HG02571 (cell line): Measurements from ENCODE around the gene PFKM.
"Not testable (repeated sequence)": the region's sequence is repeated elsewhere in the genome, so short reads cannot be mapped to it uniquely, and the experiment has no call there.

ENCODE experiments used
- ATAC-seq: cut with Tn5 transposase; IDR thresholded peaks from one replicate; pipeline ENCODE4 v1.9.1; 2021; ENCODE audit warnings: mild to moderate bottlenecking, moderate library complexity; ENCODE audit not compliant: unreplicated experiment

Gene PFKM

DNA sequence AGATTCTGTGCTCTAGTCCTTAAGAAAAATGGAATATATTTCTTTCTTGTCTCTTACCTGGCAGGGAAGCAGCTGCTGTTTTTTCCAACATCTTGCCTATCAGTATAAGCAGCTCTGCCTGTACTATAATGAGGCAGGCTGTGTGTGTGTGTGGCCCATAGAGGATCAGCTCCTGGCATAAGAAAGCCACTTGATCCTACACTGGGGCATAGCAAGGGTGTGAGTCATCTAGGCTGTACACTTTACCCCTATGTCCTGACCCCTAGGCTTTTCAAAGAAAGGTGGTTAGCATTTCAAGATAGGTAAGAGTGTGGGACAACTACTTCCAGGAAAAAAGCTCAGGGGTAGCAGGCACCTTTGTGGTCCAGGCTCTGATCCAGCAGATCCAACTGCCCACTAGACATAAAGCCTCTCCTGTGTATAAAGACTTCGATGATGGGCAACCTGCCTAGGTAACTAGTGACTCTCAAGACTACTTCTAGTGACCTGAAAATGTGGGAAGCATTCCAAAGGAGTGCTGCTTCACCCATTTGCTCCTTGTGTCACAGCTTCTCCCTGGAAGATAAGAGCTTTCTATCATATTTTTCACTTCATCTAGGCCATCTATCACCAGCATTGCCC, 8.4 kb upstream of the PFKM start:
- no peak for ATAC-seq

DNA sequence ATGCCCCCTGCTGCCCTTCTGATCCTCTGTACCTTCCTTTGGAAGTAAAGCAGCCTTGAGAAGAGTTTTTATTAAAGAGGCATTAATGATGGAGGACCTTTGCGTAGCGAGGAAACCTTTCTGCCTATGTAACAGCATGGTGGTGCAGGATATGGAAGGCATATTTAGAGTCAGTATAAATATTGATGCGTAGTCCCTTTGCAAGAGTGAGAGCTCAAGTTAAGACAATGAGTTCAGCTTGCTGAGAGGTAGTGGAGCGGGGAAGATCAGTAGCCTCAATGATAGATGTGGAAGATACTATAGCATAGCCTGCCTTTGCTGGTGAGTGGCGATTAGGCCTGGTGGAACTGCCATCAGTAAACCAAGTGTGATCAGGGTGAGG, 7.9 kb upstream of the PFKM start:
- ATAC-seq: not testable (repeated sequence)

DNA sequence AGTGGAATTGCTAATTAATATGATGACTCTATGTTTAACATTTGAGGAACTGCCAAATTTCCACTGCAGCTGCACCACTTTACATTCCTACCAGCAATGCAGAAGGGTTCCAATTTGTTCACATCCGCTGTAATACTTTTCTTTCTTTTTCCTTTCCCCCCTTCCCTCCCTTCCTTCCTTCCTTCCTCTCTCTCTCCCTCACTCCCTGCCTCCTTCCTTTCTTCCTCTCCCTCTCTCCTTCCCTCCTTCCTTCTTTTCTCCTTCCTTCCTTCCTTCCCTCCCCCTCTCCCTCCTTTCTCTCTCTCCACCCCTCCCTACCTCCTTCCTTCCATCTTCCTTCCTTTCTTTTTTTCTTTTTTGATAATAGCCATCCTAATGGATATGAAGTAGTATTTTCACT, 3.2 kb upstream of the PFKM start:
- no peak for ATAC-seq

DNA sequence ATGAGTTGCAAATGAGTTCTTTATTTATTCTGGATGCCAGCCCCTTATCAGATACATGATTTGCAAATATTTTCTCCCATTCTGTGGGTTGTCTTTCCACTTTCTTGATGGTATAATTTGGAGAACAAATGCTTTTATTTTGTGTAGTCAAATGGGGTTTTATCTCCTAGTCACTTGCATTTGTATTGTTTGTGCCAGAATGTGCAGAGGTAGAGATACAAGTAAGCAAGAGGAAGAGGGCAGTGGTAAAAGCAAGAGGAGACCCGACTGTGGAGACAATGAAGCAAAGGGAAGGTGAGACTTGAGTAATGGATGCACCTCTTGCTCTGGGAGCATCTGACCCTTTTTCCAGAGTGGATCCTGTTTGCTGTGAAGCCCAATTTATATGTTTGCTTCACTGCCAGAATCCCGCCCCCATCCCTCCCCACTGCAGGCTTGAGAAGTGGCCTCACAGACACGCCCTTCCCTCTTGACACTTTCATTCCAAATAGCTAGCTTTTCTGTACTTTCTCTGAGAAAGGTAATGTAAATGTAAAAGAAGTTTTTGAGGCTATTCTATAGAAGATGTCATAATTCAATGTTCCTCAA, 786 bp upstream of the PFKM start:
- no peak for ATAC-seq

DNA sequence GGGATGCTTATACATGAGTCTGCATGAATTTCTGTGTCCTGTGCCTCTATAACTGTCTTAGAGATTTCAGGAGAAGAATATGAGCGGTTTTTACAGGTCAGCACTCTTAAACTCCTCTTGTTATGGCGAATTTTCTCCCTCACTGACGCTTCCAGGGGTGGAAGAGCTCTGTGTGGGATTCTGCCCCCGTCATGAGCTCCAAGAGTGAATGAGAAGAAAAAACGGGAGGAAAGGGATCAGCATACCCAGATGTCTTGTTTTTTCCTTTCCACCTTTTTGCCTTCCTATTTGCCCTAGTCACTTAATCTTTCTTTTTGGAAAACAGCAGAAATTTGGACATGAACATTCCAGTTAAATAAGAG, 651 bp downstream of the PFKM start:
- no peak for ATAC-seq

DNA sequence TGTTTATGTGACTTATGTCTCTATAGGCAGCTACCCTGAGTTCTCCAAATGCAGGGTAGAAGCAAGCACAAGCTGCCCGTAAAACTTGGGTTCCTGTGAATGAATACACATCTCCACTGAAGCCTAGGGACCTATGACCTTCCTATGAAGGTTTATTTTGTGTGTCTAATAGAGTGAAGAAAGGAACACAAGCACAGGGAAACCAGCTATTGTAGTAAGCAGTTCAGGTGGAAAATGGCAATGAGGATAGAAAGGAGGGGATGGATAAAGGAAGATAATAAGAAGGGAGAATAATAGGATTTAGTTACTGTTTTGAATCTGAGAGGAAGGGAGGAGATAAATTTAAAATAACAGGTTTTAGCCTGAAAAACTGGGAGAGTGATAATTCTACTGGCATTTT, 2.4 kb downstream of the PFKM start:
- ATAC-seq: no peak

DNA sequence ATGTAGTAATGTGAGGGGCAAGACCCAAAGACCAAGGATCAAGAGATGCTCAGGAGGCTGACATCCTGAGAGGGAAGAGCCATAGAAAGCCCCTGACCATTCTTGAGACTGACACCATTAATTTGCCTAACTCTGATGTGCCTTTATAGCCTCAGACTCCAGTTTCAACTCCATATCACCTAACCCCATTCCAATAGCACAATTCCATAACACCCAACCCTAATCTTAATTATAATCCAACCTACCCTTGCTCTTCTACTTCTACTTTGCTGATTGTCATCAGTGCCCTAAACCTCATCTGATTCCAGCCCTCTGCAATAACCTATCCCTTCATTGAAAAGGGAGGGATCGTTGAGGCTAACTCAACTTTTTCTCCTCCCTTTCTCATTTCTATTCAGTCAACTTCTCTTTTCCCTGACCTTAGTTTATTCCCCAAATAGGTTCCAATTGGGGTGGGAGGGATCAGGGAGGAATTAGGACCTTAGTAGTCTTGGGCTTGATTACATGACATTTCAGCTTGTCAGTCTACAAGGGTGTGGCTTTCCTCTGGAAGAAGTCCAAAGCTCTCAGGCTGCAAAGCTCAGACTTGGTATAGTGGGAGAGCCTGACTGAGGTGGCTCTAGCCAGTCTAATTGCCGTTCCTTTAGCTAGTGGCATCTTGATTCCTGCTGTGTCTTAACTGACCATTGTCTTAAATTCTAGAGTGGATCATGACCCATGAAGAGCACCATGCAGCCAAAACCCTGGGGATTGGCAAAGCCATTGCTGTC, 3.1 kb downstream of the PFKM start:
- ATAC-seq: no peak

DNA sequence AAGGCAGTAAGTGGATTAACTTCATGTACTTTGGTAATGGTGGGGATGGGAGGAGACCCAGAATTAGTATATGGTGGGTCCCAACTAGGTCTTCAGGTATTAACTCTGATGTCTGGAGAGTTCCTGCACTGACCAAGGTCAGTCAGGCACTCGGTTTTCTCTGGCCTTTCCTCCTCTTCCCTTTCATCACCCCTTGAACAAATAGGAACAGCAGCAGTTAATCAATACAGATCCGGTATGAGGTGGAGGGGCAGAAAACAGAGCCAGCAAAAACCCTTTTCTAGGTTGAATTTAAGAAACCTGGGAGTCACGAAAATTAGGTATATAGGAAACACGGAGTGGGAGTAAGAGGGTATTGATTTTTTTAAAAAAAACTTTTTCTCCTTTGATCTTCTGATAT, 4.0 kb downstream of the PFKM start:
- ATAC-seq: no peak

DNA sequence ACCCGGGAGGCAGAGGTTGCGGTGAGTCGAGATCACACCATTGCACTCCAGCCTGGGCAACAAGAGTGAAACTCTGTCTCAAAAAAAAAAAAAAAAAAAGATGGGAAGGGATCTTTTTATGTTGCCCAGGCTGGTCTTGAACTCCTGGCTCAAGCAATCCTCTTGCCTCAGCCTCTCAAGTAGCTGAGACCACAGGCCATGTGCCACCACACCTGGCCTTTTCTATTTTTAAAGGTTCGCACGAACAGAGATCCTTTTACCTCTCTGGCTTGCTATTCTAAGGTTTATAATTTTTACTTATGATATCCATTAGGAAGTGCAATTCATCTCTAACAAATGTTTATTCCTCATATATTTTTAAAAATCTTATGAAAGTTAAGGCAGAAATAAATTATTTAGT, 6.4 kb downstream of the PFKM start:
- ATAC-seq: not testable (repeated sequence)

DNA sequence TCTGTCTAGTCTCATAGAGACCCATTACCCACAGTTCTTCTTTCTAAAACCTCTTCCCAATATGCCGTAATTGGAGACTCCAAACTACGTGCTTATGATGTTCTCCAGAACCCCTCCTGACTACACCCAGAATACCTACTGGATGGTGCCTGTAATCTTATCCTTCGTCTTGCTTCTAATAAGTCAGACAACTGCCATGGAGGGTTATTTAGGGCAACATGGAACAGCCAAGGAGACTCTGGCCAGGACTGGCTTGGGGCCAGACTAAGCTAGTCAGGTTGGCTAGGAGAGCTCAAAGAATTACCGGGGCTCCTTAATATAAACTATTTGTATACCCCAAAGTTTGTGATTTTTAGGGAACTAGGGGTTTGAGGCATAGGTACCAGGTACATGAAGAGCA, 6.8 kb downstream of the PFKM start:
- no peak for ATAC-seq

DNA sequence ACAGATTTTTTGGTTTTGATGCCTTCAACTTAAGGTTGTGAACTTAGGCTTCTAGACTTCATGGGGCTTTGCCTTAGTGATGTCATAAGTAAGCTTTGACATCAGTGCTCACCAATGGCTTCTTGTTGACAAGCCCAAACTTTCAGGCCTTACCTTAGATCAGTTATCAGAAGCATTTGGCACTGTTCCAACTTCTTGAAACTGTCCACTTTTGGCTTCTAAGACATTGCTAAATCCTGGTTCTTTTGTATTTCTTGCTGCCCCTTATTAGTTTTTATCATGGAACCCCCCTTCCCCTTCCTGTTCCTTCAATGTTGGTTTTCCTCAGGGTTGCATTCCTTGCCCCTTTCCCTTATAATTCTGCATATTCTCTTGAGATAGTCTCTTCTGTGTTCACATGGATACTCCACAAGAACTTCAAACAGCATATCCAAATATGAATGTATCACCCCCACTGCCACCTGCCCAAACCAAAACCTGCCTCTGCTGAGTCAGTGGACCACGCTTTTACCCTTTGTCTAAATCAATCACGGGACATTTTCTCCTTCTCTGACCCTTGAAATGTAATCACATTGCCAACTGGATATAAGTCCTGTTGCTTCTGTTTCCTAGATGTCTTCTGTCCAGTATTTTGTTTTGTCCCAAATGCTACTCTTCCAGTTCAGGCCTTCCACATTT, 7.9 kb downstream of the PFKM start:
- no peak for ATAC-seq

DNA sequence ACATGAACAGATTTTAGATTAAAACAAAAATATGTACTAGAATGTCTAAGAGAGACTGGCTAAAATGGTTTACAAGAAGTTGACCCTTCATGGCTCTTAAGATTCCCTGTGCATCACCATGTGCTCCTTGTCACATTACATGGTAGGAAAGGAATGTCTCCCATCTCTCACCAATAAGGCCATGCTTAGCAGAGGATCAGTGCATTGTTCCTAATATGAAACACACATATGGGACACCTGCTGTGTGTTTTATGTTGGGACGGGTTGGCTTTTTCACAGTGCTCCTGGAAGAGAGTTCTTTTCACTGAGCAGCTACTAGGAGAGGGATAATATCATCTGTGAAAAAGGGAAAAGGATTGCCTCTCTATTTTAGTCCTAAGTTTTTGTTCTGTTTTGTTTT, 9.6 kb downstream of the PFKM start:
- ATAC-seq: no peak

DNA sequence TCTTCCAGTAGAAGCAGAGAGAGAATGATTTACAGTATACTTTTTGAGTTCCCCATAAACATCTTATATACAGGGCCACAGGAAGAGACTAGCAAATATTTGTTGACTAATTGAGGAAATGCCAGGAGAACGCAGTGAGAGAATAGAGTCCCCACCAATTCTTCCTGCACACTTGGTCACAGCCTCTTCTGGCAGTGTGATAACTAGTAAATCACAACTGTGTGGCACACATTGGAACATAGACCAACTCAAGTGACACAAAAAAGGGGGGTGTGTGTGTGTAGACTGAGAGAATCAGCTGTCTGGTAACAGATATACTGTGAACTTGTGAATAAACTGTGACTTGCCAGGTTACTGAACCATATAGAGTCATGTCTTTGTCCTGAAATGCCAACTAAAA, 10.2 kb downstream of the PFKM start:
- no peak for ATAC-seq

DNA sequence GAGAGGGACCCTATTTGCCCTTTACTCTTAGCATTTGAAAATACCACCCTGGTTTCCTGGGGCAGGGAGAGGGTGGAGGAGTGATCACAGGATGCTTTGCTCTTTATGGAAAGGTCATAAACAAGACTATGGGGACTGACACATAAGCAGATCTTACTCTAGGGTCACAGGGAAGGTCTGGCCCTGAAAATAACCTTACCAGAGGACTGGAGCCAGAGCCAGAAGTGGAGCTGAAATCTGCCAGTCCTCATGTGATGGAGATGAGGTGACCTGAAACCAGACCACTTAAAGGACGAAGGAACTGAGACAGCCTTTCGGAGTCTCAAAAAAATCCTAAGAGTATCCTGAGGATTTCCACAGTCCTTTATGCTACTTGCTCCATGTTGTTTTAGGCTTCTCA, 12.4 kb downstream of the PFKM start:
- ATAC-seq: no peak

DNA sequence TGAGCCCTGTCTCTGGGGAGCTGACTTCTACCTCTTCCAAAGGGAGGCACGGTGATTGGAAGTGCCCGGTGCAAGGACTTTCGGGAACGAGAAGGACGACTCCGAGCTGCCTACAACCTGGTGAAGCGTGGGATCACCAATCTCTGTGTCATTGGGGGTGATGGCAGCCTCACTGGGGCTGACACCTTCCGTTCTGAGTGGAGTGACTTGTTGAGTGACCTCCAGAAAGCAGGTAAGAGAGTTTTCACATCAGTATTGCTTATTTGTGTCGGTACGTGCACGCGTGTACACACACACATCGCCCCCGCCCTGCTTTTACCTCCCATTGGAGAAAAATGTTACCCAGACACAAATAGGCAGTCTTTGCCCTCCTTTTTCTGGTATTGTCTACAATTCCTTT, 13.7 kb downstream of the PFKM start:
- ATAC-seq: no peak

DNA sequence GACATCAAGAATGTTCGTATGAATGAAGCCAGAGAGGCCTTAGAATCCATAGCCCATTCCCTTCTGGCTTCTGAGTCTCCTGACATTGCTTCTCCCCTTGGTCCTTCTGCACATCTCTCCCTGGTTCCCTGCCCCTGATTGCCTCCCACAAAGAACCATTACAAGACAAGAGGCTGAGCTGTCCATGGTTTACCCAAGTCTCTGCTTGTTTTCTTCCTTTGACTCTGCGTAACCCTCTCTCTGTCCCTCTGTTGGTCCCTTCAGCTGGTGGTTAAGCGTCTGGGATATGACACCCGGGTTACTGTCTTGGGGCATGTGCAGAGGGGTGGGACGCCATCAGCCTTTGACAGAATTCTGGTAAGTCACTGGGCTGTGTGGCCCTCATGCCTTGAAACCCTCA, 15.9 kb downstream of the PFKM start:
- ATAC-seq: no peak

DNA sequence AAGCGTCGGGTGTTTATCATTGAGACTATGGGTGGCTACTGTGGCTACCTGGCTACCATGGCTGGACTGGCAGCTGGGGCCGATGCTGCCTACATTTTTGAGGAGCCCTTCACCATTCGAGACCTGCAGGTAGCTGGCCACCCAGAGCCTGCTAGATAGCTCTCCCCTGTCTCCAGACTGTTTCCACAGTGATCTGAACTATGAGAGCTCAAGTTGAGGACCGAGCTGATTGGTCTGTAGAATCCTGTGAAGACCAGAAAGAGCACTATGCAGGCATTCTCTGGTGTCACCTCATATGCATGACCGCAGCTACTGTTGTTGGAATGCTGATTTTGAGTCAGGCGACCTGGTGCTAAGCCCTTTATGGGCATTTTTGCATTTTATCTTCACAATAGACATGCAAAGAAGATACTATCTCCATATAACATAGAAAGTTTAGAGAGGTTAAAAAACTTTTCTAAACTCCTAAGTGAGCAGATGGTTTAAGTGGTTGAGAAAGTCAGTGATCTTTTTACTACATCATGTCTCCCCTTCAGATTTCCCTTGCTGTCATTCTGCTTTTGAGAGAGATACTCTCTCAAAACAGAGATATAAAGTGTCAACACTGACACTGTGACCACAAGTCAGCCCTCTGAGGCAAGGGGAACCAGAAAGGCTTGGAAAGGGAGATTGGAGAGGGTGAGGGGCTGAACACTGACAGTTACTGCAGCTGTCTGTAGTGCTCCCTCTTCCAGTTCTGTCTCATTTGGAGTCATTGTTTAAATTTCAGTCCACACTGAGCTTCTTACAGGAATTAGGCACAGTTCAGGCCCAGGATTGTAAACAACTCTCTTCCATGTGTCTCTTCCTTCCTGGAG, 23.9 kb downstream of the PFKM start:
- ATAC-seq: no peak

DNA sequence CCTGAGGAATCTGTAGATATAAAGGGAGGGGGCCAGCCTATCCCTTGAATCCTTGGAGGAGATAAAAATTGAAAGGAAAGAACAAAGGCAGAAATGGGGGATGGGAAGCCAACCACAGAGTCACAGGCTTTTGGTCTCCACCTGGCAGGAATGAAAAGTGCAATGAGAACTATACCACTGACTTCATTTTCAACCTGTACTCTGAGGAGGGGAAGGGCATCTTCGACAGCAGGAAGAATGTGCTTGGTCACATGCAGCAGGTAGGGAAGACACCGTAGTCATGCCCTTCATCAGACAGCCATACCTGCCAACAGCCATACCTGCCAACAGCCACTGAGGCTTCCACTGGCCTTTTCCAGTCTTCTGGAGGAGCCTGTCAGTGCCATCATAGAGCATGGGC, 24.7 kb downstream of the PFKM start:
- no peak for ATAC-seq

DNA sequence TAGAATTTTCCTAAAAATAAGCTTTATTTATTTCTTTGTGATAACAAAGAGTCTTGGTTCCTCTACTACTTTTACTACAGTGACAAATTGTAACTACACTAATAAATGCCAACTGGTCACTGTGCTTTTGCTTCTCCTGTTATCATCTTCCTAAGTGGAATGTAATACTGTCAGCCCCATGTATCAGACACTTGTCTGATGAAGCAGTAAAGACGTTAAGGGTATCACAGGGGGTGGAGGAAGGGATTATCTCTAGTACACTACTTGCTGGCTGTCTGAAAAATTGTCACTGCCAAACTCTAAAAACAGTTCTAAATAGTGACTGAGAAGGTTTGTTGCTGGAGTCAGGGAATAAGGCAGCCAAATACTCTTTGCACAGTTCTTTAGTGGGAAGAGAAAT, 26.8 kb downstream of the PFKM start:
- ATAC-seq: no peak

DNA sequence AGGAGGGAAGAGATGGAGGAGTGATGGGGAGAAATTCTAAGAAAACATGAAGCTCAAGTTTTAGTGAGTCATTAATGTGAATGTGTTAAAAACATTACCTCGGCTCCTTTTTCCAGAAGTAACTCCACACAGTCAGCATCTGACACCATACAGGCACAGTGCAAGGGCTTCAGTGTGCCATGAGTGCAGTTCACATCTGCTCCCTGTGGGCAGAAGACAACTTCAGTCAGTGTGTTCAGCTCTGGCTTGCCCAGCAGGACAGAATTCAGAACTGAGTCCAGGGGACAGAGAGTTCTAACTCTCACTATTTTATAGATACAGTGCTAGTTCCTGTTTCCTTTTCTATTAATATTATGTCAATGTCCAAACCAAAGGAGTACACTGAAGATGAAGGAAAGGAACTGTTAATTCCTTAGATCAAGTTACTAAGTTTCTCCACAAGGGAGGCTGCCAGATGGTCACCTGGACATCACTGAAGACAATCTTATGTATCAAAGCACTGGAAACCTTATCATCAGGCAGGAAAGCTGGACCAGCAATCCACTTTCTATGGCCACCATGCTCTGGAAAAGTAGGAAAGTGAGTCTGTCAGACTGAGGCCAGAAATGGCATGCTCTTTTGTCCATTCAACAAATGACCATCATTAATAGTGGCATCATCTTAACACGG, 32.1 kb downstream of the PFKM start:
- no peak for ATAC-seq

DNA sequence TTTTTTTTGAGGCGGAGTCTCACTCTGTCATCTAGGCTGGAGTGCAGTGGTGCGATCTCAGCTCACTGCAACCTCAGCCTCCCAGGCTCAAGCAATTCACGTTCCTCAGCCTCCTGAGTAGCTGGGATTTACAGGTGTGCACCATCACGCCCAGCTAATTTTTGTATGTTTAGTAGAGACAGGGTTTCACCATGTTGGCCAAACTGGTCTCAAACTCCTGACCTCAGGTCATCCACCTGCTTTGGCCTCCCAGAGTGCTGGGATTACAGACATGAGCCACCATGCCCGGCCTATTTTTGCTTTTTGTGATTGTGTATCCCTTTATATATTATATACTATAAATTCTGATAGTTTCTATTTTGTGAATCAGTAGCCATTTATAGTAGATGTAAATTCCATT, 36.6 kb downstream of the PFKM start:
- ATAC-seq: not testable (repeated sequence)
